ENCODE data around the gene SFXN5. TPM values are rescaled to one million over a fixed set of nuclear protein-coding genes. Genes with fewer than 3 reads are reported as not detected.

The SFXN5 gene
- total RNA-seq, 2 donors from 2014 or later = 16.6 to 18.1 TPM

GRCh38 chr2:73082523-73083410, 11.3 kb upstream of the SFXN5 start:
- ATAC-seq (ENCODE audit: insufficient number of reproducible peaks, low FRiP score, low read depth) (no peak), DNase-seq (ENCODE audit: low spot score) (no peak)

GRCh38 chr2:73081181-73081671, 9.7 kb upstream of the SFXN5 start:
- Histone ChIP-seq H3K27me3 (replicated peaks; ENCODE audit: insufficient read depth) (no peaks in the 10 kb centered on the region), H3K36me3 (peaks cover 25% of the 10 kb centered on the region), H3K4me3 (no peak overlapping the region), H3K27ac (no peak overlapping the region), H3K9me3 (no peaks in the 10 kb centered on the region), H3K4me1 (ENCODE audit: control insufficient read depth in 1 of 2, low read depth in 2 of 2) (peaks cover 5 to 42% of the 10 kb centered on the region in 2 donors)
- no peak for ATAC-seq (ENCODE audit: insufficient number of reproducible peaks, low FRiP score, low read depth)
- no peak for TF ChIP-seq CTCF (IDR thresholded peaks at IDR 0.05)
- DNase-seq (ENCODE audit: low spot score) = no peak

More at GRCh38 chr2:73082523-73083410, 11.3 kb upstream of the SFXN5 start:
- peaks cover 25% of the 10 kb centered on the region for H3K36me3 ChIP-seq
- no peak overlapping the region for H3K27ac ChIP-seq
- H3K4me1 ChIP-seq (ENCODE audit: control insufficient read depth in 1 of 2, low read depth in 2 of 2) = peaks cover 15 to 58% of the 10 kb centered on the region in 2 donors
- no peak for TF ChIP-seq CTCF (IDR thresholded peaks at IDR 0.05)
- H3K9me3 ChIP-seq = no peaks in the 10 kb centered on the region
- H3K4me3 ChIP-seq = no peak overlapping the region
- no peaks in the 10 kb centered on the region for H3K27me3 ChIP-seq (replicated peaks; ENCODE audit: insufficient read depth)

GRCh38 chr2:73080321-73081131, 9.0 kb upstream of the SFXN5 start:
- Histone ChIP-seq H3K36me3 (peaks cover 25% of the 10 kb centered on the region), H3K27me3 (replicated peaks; ENCODE audit: insufficient read depth) (no peaks in the 10 kb centered on the region), H3K9me3 (no peaks in the 10 kb centered on the region), H3K4me1 (ENCODE audit: control insufficient read depth in 1 of 2, low read depth in 2 of 2) (peaks cover 0 to 35% of the 10 kb centered on the region in 2 donors), H3K27ac (no peak overlapping the region), H3K4me3 (no peak overlapping the region)
- TF ChIP-seq CTCF (IDR thresholded peaks at IDR 0.05) = no peak
- DNase-seq (ENCODE audit: low spot score) (no peak), ATAC-seq (ENCODE audit: insufficient number of reproducible peaks, low FRiP score, low read depth) (no peak)

- no peaks in the 10 kb centered on the region for H3K9me3 ChIP-seq
- H3K27me3 ChIP-seq (replicated peaks; ENCODE audit: insufficient read depth) = no peaks in the 10 kb centered on the region
- no peak overlapping the region for H3K27ac ChIP-seq
- no peak overlapping the region for H3K4me3 ChIP-seq
- peaks cover 25% of the 10 kb centered on the region for H3K36me3 ChIP-seq
- ATAC-seq (ENCODE audit: insufficient number of reproducible peaks, low FRiP score, low read depth) (no peak), DNase-seq (ENCODE audit: low spot score) (no peak)
- TF ChIP-seq CTCF (IDR thresholded peaks at IDR 0.05) = no peak
- peaks cover 0 to 26% of the 10 kb centered on the region in 2 donors for H3K4me1 ChIP-seq (ENCODE audit: control insufficient read depth in 1 of 2, low read depth in 2 of 2)
Measured at GRCh38 chr2:73079636-73080035, 8.1 kb upstream of the SFXN5 start.
